Activated naive CD8-positive, alpha-beta T cell treated with anti-CD3 and anti-CD28 coated beads, Interleukin-2, amount 50 U/mL, for 24 hours (primary cell): Measurements from ENCODE around the gene SAP25.
A peak's percentile ranks its signal among the peaks of the same experiment; 100 is the strongest.
"Not testable (repeated sequence)": the region's sequence is repeated elsewhere in the genome, so short reads cannot be mapped to it uniquely, and the experiment has no call there.

Experiments used
- ATAC-seq: fragments of 150-1000 bp; cut with Tn5 transposase; one replicate; pipeline ENCODE4 v1.10.0; 2021
- DNase-seq: peaks from one replicate; pipeline ENCODE4 v3.0.0; 2021
- H3K27ac Mint-ChIP-seq: one replicate; pipeline ENCODE4 v1.8.0; 2021; ENCODE audit warnings: mild to moderate bottlenecking, mixed read lengths
- H3K27me3 Mint-ChIP-seq: one replicate; pipeline ENCODE4 v1.8.0; 2021; ENCODE audit warnings: mixed read lengths
- H3K36me3 Mint-ChIP-seq: one replicate; pipeline ENCODE4 v1.8.0; 2021; ENCODE audit warnings: low read depth, mixed read lengths
- H3K4me1 Mint-ChIP-seq: one replicate; pipeline ENCODE4 v1.8.0; 2021; ENCODE audit warnings: mixed read lengths
- H3K4me3 Mint-ChIP-seq: one replicate; pipeline ENCODE4 v1.8.0; 2021; ENCODE audit warnings: mild to moderate bottlenecking, moderate library complexity, mixed read lengths
- H3K9me3 Mint-ChIP-seq: one replicate; pipeline ENCODE4 v1.8.0; 2021; ENCODE audit warnings: mixed read lengths

Gene SAP25

DNA sequence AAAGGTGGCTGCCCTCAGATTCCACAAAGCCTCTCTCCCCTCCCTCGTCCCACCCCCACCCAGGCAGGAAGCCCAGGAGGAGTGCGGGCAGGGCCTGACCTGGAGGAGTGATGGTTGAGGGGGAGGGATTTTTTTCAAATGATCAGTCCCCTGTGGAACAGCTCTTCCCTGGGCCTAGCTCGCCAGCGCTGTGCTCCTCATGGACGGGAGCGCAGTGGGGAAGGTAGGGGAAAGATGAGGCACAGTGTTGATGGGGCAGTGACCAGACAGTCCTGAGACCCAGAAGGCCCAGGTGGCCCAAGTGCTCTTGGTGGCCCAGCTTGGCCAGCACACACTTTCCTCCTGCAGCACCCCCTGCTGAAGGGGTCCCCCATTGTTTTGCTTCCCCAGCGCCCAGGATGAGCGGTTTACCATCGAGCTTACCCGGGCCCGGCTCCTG, 8.5 kb downstream of the SAP25 start:
- no peak for ATAC-seq
- no peak for DNase-seq
- H3K4me1 Mint-ChIP-seq = peaks cover 24% of the 10 kb centered on the region
- H3K27ac Mint-ChIP-seq = no peak overlapping the region
- no peak overlapping the region for H3K4me3 Mint-ChIP-seq
- H3K27me3 Mint-ChIP-seq = no peaks in the 10 kb centered on the region
- H3K36me3 Mint-ChIP-seq = peaks cover 13% of the 10 kb centered on the region
- H3K9me3 Mint-ChIP-seq = no peaks in the 10 kb centered on the region

GRCh38 chr7:100564405-100564804, 9.3 kb downstream of the SAP25 start:
- not testable (repeated sequence) for H3K27me3 Mint-ChIP-seq, ATAC-seq, H3K9me3 Mint-ChIP-seq, DNase-seq, H3K27ac Mint-ChIP-seq, H3K4me3 Mint-ChIP-seq
- Mint-ChIP-seq H3K4me1 (peaks cover 20% of the 10 kb centered on the region), H3K36me3 (peaks cover 15% of the 10 kb centered on the region)

DNA sequence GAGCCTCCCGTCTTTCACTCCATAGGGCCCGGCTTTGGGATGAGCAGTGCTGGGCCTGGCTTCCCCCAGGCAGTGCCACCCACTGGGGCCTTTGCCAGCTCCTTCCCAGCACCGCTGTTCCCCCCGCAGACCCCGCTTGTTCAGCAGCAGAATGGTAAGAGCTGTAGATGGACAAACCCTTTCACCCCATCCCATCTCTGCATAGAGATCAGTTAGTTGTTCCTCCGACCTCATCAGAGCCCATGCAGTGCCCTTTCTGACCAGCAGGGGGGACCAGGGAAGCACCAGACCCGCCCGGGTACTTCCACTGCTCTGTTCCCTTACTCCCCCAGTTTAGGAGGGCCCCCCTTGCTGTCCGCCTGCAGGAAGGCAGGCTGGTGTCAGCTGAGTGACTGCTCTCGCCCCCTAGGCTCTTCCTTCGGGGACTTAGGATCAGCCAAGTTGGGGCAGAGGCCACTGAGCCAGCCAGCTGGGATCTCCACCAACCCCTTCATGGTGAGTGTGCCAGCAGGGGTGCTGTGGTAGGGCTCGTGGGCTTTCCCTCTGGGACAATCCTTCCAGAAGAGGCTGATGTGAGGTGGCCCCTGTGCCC, 9.8 kb downstream of the SAP25 start:
- Mint-ChIP-seq H3K27ac (no peak overlapping the region), H3K4me3 (no peak overlapping the region), H3K27me3 (no peaks in the 10 kb centered on the region), H3K9me3 (no peaks in the 10 kb centered on the region), H3K4me1 (peaks cover 20% of the 10 kb centered on the region), H3K36me3 (peaks cover 18% of the 10 kb centered on the region)
- ATAC-seq (peak; percentile 55), DNase-seq (peak; percentile 90)

DNA sequence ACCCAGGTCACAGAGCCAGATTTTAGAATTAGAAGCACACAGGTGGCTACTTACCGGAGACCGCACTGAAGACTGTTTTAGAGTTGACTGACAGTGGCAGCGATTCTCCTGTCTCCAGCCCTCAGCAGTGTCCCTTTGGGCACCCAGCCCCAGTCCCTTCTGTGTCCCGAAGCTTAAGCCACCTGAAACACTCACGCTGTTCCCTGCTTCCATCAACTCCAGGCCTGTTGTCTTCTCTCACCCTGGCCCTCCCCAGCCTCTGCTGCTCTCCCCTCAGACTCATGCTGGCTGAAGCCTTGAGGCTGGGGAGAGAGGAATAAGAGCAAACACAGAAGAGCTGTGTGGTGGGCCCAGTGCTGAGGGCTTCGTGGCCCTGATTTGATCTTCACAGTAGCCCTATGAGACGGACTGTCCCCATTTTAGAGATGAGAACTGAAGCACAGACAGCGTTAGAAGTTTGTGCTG, 10.6 kb downstream of the SAP25 start:
- H3K4me3 Mint-ChIP-seq = no peak overlapping the region

DNA sequence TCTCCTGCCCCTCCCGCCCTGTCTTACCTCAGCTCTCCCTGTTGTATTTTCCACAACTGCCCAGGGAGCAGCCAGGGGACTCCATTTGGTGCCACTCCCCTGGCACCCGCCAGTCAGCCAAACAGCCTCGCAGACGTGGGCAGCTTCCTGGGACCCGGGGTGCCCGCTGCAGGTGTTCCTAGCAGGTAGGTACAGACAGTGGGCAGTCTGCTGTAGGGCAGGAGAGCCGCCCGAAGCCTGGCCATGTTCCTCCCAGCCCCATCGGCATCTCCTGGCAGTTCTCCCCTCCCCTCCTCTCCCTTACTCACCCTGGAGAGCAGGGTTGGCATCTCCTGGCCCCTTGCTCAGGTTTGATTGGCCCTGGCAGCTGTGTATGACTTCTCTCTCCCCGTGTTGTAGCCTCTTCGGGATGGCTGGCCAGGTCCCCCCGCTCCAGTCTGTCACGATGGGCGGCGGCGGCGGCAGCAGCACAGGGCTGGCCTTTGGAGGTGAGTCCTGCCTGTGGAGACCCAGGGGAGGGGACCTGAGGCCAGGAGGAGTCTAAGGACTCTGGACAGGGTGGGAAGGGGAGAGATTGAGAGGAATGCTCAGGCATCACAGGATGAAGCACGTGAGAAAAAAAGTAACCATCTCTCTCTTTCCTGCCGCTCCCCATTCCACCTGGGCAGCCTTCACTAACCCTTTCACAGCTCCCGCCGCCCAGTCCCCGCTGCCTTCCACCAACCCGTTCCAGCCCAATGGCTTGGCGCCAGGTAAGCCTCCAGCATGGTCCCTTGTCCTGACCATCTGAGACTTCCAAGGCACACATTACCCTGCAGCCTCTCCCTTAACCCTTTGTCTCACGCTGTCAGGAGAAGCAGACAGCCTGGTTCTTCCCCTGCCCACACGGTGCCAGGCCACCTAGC, 11.3 kb downstream of the SAP25 start:
- H3K27ac Mint-ChIP-seq = no peak overlapping the region
- DNase-seq (no peak), ATAC-seq (no peak)
- H3K36me3 Mint-ChIP-seq = peaks cover 20% of the 10 kb centered on the region
- peaks cover 8% of the 10 kb centered on the region for H3K4me1 Mint-ChIP-seq
- H3K4me3 Mint-ChIP-seq = no peak overlapping the region
- H3K9me3 Mint-ChIP-seq = no peaks in the 10 kb centered on the region
- no peaks in the 10 kb centered on the region for H3K27me3 Mint-ChIP-seq

More for the DNA sequence above, 10.6 kb downstream of the SAP25 start:
- Mint-ChIP-seq H3K27ac (no peak overlapping the region), H3K4me1 (peaks cover 15% of the 10 kb centered on the region), H3K36me3 (peaks cover 18% of the 10 kb centered on the region), H3K9me3 (no peaks in the 10 kb centered on the region), H3K27me3 (no peaks in the 10 kb centered on the region)
- no peak for DNase-seq
- no peak for ATAC-seq

GRCh38 chr7:100561491-100562194, 12.1 kb downstream of the SAP25 start:
- Mint-ChIP-seq H3K4me3 (no peak overlapping the region), H3K4me1 (peaks cover 5% of the 10 kb centered on the region), H3K36me3 (peaks cover 25% of the 10 kb centered on the region), H3K27me3 (no peaks in the 10 kb centered on the region), H3K27ac (no peak overlapping the region), H3K9me3 (no peaks in the 10 kb centered on the region)
- no peak for ATAC-seq
- no peak for DNase-seq

DNA sequence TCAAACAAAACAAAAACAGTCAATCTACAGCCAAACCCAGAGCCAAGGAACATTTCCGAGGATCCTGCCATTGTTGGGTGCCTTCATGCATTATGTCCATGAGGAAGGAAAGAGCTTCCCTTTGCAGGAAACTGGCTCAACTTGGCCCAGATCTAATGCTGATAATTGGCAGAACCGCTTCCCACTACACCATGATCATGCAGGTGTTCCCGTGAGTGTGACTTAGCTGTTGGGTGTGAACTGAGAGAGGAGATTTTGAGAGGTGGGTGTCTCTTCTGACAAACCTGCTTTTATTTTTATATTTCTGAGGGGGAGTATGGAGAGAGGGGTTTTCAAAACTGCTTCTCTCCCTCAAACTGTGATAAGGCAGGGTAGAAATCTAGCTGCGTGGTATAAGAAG, 14.6 kb downstream of the SAP25 start:
- Mint-ChIP-seq H3K9me3 (no peaks in the 10 kb centered on the region), H3K27ac (no peak overlapping the region), H3K36me3 (peaks cover 38% of the 10 kb centered on the region), H3K4me3 (no peak overlapping the region), H3K27me3 (no peaks in the 10 kb centered on the region), H3K4me1 (peaks cover 13% of the 10 kb centered on the region)
- ATAC-seq = no peak
- DNase-seq = no peak

- Mint-ChIP-seq H3K4me3 (no peak overlapping the region), H3K9me3 (no peaks in the 10 kb centered on the region), H3K27ac (peak overlapping the region; percentile 61), H3K36me3 (peaks cover 42% of the 10 kb centered on the region), H3K27me3 (no peaks in the 10 kb centered on the region), H3K4me1 (peaks cover 11% of the 10 kb centered on the region)
- ATAC-seq (no peak), DNase-seq (no peak)
Observed at GRCh38 chr7:100556541-100556940, 17.2 kb downstream of the SAP25 start.

- peaks cover 42% of the 10 kb centered on the region for H3K36me3 Mint-ChIP-seq
Observed at GRCh38 chr7:100555701-100556100, 18.0 kb downstream of the SAP25 start.

DNA sequence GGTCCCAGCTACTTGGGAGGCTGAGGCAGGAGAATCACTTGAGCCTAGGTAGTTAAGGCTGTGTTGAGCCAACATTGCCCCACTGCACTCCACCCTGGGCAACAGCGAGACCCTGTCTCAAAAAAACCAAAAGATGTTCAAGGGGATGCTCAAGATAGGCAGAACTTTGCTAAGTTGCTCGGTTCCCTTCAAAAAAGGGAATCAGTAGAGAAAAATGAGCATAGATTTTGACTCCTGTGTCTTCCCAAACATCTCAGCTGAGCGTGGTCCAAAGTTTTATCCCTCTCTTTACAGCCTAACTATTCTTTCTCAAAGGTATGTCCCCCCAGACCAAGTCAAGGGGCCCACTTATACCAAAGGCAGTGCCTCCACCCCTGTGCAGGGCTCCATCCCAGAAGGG, 20.7 kb downstream of the SAP25 start:
- no peak overlapping the region for H3K4me3 Mint-ChIP-seq
- H3K4me1 Mint-ChIP-seq = peaks cover 35% of the 10 kb centered on the region
- H3K9me3 Mint-ChIP-seq = no peaks in the 10 kb centered on the region
- ATAC-seq (no peak), DNase-seq (no peak)
- peaks cover 53% of the 10 kb centered on the region for H3K36me3 Mint-ChIP-seq
- no peaks in the 10 kb centered on the region for H3K27me3 Mint-ChIP-seq
- no peak overlapping the region for H3K27ac Mint-ChIP-seq

More at GRCh38 chr7:100555701-100556100, 18.0 kb downstream of the SAP25 start:
- peak overlapping the region; percentile 79 for H3K27ac Mint-ChIP-seq
- DNase-seq (no peak), ATAC-seq (no peak)
- H3K4me1 Mint-ChIP-seq = peaks cover 12% of the 10 kb centered on the region
- H3K27me3 Mint-ChIP-seq = no peaks in the 10 kb centered on the region
- H3K4me3 Mint-ChIP-seq = no peak overlapping the region
- no peaks in the 10 kb centered on the region for H3K9me3 Mint-ChIP-seq

DNA sequence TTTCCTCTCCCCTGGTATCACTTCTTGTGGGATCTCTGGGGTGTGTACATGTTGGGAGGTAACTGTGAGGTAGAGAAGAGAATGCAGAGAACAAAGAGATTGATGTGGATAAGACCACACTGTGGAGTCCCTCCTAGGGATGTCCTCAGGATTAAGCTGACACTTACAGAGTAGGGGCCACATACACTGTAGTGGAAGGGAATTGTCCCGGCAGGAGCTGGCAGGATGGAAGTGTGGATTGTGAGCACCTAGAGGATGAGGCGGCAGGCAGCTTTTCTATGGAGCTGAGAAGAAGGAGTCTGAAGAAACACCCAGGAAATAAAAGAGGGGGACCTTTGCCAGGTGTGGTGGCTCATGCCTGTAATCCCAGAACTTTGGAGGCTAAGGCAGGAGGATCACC, 21.2 kb downstream of the SAP25 start:
- Mint-ChIP-seq H3K4me3 (no peak overlapping the region), H3K27me3 (no peaks in the 10 kb centered on the region), H3K36me3 (peaks cover 57% of the 10 kb centered on the region), H3K4me1 (peaks cover 40% of the 10 kb centered on the region), H3K9me3 (no peaks in the 10 kb centered on the region), H3K27ac (peak overlapping the region; percentile 24)
- ATAC-seq = no peak
- no peak for DNase-seq

- not testable (repeated sequence) for ATAC-seq, H3K9me3 Mint-ChIP-seq, H3K27me3 Mint-ChIP-seq, DNase-seq
- Mint-ChIP-seq H3K4me1 (peaks cover 71% of the 10 kb centered on the region), H3K36me3 (peaks cover 38% of the 10 kb centered on the region), H3K27ac (peak overlapping the region; percentile 99), H3K4me3 (peak overlapping the region; percentile 95)
Observed at GRCh38 chr7:100548446-100548845, 25.3 kb downstream of the SAP25 start.

DNA sequence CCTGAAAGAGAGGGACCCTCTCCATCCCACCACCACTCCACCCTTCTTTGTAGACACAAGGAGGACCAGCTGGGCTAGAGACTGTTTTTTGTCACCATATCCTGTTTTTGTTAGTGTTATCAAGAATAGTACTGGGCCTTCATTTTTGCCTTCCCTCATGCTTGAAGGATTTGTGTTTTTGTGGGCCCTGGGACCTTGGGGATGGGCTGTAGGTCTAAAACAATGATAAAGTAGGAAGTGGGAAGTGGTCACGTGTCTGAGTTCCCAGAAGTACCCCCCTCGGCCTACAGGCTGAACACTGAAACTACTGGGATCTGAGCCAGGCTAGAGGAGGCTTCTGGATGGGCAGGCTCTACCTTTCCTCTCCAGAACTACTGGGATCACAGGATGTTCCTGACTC, 25.8 kb downstream of the SAP25 start:
- H3K36me3 Mint-ChIP-seq = peaks cover 35% of the 10 kb centered on the region
- H3K4me1 Mint-ChIP-seq = peaks cover 76% of the 10 kb centered on the region
- DNase-seq = no peak
- no peaks in the 10 kb centered on the region for H3K27me3 Mint-ChIP-seq
- peak overlapping the region; percentile 99 for H3K27ac Mint-ChIP-seq
- H3K9me3 Mint-ChIP-seq = no peaks in the 10 kb centered on the region
- no peak for ATAC-seq
- H3K4me3 Mint-ChIP-seq = peak overlapping the region; percentile 95

DNA sequence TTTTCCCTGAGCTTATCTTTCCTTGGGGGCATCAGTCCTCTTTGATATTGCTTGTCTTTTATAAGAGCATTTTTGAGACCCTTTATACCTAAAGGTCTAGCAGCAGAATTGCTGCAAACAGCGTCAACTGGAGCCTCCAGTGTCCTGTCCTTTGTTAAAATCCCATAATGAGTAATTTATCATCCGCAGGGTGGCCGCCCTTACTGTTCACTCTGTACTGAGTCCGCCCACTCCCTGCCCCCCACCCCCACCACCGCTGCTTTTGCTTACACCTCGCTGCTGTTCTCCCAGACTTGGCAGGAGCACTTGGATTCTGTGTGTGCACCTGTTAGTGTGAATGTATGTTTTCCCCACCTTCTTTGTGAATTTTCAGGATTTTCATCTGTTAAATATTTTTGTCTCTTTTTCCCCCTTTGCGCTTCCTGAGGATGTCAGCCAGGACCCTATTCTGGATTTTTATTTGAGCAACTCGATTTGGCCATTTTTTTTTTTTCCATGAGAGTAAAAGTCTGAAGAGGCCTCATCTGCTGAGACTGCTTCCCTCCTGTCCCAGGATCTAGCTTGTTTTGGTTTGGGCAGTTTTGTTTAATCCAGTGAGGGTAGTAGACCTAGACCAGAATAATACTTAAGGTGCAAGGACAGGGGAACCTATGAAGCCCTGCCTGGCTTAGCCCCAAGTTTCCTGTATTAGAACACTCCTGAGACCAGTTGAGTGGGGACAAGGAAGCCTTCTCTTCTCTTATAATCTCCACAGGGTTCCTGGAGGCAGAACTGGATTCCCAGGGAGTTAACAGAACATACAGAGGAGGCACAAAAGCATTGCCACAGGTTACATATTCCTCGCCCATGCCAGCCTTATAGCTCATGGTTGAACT, 26.5 kb downstream of the SAP25 start:
- peaks cover 83% of the 10 kb centered on the region for H3K4me1 Mint-ChIP-seq

More for the DNA sequence above, 26.5 kb downstream of the SAP25 start:
- ATAC-seq = no peak
- Mint-ChIP-seq H3K27me3 (no peaks in the 10 kb centered on the region), H3K27ac (peak overlapping the region; percentile 99), H3K36me3 (peaks cover 34% of the 10 kb centered on the region), H3K4me3 (peak overlapping the region; percentile 95), H3K9me3 (no peaks in the 10 kb centered on the region)
- DNase-seq = no peak
